ENCODE measurements around the gene INCA1. TPM values are rescaled to one million over a fixed set of nuclear protein-coding genes. Genes with fewer than 3 reads are reported as not detected.

INCA1 gene
- total and polyA plus RNA-seq, 2 of the 13 experiments (the other 11 are each of a cell fraction or from before 2014, with no cell fraction given) = 0.93 to 2.6 TPM

DNA sequence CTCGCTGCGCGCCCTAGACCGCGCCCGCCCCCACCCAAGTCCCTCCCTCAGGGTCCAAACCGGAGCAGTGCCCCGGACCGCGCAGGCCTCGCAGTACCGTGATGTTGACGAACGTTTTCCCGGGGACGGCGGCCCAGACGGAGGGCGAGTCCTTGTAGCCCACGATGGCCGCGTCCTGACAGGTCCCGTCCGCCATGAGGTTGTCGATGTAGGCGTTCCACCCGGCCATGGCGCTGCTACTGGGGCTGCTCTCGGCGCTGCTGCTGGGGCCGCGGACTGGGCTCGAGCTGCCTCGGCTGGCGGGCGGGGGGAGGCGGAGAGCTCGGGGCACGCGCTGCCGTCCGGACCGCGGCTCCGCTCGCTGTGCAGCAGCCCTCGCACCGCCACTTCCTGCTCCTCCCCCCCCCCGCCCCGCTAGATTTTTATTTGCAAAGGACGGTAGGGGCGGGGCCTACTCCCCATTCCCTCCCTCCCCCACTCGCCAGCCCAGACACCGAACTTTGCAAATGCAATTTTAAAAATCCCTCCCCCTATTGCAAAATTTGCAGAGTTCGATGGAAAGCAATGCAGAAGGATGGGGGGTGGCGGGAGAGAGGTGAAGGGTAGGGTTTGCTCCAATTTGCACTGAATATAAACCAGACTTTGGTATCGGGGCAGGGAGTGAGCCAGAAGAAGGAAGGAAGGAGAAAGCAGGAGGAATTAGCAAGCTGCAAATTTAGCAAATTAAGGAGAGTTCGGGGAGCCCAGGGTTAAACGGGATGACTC, 49.0 kb downstream of the INCA1 start, which contains the start of gene PFN1 (continued):
- TF ChIP-seq KAT7 (CRISPR knock-in tag; IDR thresholded peaks at IDR 0.05; ENCODE audit: borderline replicate concordance) = peak; percentile 80; the same call in 1 of the 2 replicates
- peak; percentile 56 for TF ChIP-seq GABPA (IDR thresholded peaks at IDR 0.05; ENCODE audit: low read depth, low read length)
- peak; percentile 68 for TF ChIP-seq GABPA (CRISPR knock-in tag; IDR thresholded peaks at IDR 0.05; ENCODE audit: low read depth)
- TF ChIP-seq TMF1 (CRISPR knock-in tag; IDR thresholded peaks at IDR 0.05; ENCODE audit: low read depth) = peak; percentile 36; the same call in 1 of the 2 replicates
- TF ChIP-seq ZNF780A (CRISPR knock-in tag; IDR thresholded peaks at IDR 0.05) = 0 out of 2 replicates have a peak, but pooled peaks have one; percentile 14
- peak; percentile 28; the same call in 1 of the 2 replicates for TF ChIP-seq MED13 (CRISPR knock-in tag; IDR thresholded peaks at IDR 0.05)
- 0 out of 2 replicates have a peak, but pooled peaks have one; percentile 38 for TF ChIP-seq ZNF354B (CRISPR knock-in tag; IDR thresholded peaks at IDR 0.05)
- TF ChIP-seq, protein P1, sequence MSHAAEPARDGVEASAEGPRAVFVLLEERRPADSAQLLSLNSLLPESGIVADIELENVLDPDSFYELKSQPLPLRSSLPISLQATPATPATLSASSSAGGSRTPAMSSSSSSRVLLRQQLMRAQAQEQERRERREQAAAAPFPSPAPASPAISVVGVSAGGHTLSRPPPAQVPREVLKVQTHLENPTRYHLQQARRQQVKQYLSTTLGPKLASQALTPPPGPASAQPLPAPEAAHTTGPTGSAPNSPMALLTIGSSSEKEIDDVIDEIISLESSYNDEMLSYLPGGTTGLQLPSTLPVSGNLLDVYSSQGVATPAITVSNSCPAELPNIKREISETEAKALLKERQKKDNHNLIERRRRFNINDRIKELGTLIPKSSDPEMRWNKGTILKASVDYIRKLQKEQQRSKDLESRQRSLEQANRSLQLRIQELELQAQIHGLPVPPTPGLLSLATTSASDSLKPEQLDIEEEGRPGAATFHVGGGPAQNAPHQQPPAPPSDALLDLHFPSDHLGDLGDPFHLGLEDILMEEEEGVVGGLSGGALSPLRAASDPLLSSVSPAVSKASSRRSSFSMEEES (CRISPR knock-in tag; IDR thresholded peaks at IDR 0.05) = 0 out of 2 replicates have a peak, but pooled peaks have one; percentile 8
- TF ChIP-seq MAF1 (CRISPR knock-in tag; IDR thresholded peaks at IDR 0.05; ENCODE audit: borderline replicate concordance) = 0 out of 2 replicates have a peak, but pooled peaks have one; percentile 37
- no peak for TF ChIP-seq RBM22 (optimal IDR thresholded peaks at IDR 0.05; ENCODE audit: low read length)
- peak; percentile 81 for TF ChIP-seq POLR2AphosphoS5 (IDR thresholded peaks at IDR 0.05; ENCODE audit: low read depth, low read length)
- TF ChIP-seq ZNF256 (CRISPR knock-in tag; conservative IDR thresholded peaks at IDR 0.05) = 0 out of 2 replicates have a peak, but pooled peaks have one; percentile 12
- TF ChIP-seq RFX3 (CRISPR knock-in tag; IDR thresholded peaks at IDR 0.05) = no peak
- peak; percentile 47; the same call in 1 of the 2 replicates for TF ChIP-seq THAP7 (CRISPR knock-in tag; IDR thresholded peaks at IDR 0.05)
- TF ChIP-seq CBX2 (IDR thresholded peaks at IDR 0.05; ENCODE audit: low read depth, low read length) = no peak
- no peak for TF ChIP-seq CBX2 (CRISPR knock-in tag; IDR thresholded peaks at IDR 0.05; ENCODE audit: low read depth)
- TF ChIP-seq, protein P2, sequence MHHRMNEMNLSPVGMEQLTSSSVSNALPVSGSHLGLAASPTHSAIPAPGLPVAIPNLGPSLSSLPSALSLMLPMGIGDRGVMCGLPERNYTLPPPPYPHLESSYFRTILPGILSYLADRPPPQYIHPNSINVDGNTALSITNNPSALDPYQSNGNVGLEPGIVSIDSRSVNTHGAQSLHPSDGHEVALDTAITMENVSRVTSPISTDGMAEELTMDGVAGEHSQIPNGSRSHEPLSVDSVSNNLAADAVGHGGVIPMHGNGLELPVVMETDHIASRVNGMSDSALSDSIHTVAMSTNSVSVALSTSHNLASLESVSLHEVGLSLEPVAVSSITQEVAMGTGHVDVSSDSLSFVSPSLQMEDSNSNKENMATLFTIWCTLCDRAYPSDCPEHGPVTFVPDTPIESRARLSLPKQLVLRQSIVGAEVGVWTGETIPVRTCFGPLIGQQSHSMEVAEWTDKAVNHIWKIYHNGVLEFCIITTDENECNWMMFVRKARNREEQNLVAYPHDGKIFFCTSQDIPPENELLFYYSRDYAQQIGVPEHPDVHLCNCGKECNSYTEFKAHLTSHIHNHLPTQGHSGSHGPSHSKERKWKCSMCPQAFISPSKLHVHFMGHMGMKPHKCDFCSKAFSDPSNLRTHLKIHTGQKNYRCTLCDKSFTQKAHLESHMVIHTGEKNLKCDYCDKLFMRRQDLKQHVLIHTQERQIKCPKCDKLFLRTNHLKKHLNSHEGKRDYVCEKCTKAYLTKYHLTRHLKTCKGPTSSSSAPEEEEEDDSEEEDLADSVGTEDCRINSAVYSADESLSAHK (CRISPR knock-in tag; IDR thresholded peaks at IDR 0.05; ENCODE audit: borderline replicate concordance) = 0 out of 2 replicates have a peak, but pooled peaks have one; percentile 30
- TF ChIP-seq, protein P3, sequence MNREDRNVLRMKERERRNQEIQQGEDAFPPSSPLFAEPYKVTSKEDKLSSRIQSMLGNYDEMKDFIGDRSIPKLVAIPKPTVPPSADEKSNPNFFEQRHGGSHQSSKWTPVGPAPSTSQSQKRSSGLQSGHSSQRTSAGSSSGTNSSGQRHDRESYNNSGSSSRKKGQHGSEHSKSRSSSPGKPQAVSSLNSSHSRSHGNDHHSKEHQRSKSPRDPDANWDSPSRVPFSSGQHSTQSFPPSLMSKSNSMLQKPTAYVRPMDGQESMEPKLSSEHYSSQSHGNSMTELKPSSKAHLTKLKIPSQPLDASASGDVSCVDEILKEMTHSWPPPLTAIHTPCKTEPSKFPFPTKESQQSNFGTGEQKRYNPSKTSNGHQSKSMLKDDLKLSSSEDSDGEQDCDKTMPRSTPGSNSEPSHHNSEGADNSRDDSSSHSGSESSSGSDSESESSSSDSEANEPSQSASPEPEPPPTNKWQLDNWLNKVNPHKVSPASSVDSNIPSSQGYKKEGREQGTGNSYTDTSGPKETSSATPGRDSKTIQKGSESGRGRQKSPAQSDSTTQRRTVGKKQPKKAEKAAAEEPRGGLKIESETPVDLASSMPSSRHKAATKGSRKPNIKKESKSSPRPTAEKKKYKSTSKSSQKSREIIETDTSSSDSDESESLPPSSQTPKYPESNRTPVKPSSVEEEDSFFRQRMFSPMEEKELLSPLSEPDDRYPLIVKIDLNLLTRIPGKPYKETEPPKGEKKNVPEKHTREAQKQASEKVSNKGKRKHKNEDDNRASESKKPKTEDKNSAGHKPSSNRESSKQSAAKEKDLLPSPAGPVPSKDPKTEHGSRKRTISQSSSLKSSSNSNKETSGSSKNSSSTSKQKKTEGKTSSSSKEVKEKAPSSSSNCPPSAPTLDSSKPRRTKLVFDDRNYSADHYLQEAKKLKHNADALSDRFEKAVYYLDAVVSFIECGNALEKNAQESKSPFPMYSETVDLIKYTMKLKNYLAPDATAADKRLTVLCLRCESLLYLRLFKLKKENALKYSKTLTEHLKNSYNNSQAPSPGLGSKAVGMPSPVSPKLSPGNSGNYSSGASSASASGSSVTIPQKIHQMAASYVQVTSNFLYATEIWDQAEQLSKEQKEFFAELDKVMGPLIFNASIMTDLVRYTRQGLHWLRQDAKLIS (CRISPR knock-in tag; IDR thresholded peaks at IDR 0.05) = peak; percentile 88
- TF ChIP-seq ZFAT (CRISPR knock-in tag; conservative IDR thresholded peaks at IDR 0.05) = 0 out of 2 replicates have a peak, but pooled peaks have one; percentile 48
- TF ChIP-seq, protein P4, sequence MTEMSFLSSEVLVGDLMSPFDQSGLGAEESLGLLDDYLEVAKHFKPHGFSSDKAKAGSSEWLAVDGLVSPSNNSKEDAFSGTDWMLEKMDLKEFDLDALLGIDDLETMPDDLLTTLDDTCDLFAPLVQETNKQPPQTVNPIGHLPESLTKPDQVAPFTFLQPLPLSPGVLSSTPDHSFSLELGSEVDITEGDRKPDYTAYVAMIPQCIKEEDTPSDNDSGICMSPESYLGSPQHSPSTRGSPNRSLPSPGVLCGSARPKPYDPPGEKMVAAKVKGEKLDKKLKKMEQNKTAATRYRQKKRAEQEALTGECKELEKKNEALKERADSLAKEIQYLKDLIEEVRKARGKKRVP (CRISPR knock-in tag; IDR thresholded peaks at IDR 0.05) = peak in 1 of 2 experiments; percentile 7; a peak in 1 of 4 replicates

All from HepG2 (cell line).